Glutamatergic neuron (in vitro differentiated cells): Measurements from ENCODE around the gene RPL15. TPM values are rescaled to one million over a fixed set of nuclear protein-coding genes. Genes with fewer than 3 reads are reported as not detected.
A peak's percentile ranks its signal among the peaks of the same experiment; 100 is the strongest.
"Not testable (repeated sequence)": the region's sequence is repeated elsewhere in the genome, so short reads cannot be mapped to it uniquely, and the experiment has no call there.

Experiments
- DNase-seq: peaks from one replicate; pipeline ENCODE4 v3.0.0; 2022
- H3K27ac Mint-ChIP-seq: one replicate; pipeline ENCODE4 v1.8.0; 2020; ENCODE audit warnings: mild to moderate bottlenecking, mixed read lengths, inconsistent platforms; ENCODE audit not compliant: unreplicated experiment
- H3K27me3 Mint-ChIP-seq: one replicate; pipeline ENCODE4 v1.8.0; 2020; ENCODE audit warnings: mild to moderate bottlenecking, moderate library complexity, mixed read lengths, inconsistent platforms; ENCODE audit not compliant: unreplicated experiment
- H3K36me3 Mint-ChIP-seq: one replicate; pipeline ENCODE4 v1.8.0; 2020; ENCODE audit warnings: mild to moderate bottlenecking, mixed read lengths, inconsistent platforms; ENCODE audit not compliant: unreplicated experiment
- H3K4me1 Mint-ChIP-seq: one replicate; pipeline ENCODE4 v1.8.0; 2020; ENCODE audit warnings: mild to moderate bottlenecking, low read depth, mixed read lengths, inconsistent platforms; ENCODE audit not compliant: unreplicated experiment
- H3K4me3 Mint-ChIP-seq: one replicate; pipeline ENCODE4 v1.8.0; 2020; ENCODE audit warnings: mild to moderate bottlenecking, mixed read lengths, inconsistent platforms; ENCODE audit not compliant: unreplicated experiment
- H3K9me3 Mint-ChIP-seq: one replicate; pipeline ENCODE4 v1.8.0; 2020; ENCODE audit warnings: mild to moderate bottlenecking, moderate library complexity, mixed read lengths, inconsistent platforms; ENCODE audit not compliant: unreplicated experiment
- long read RNA-seq: library from polyadenylated mRNA; unstranded; transcript quantifications from one replicate; pipeline ENCODE4 v2.0.0, GENCODE V29; 2020; ENCODE audit not compliant: unreplicated experiment
- total RNA-seq: library from RNA; stranded (reverse); fragmentation: NEBNext Ultra II Directional; extraction: Animal tissue kit (Norgen Biotek cat#: 25700); gene quantifications from one replicate; pipeline ENCODE4 v1.2.1, GENCODE V29; 2021; ENCODE audit not compliant: unreplicated experiment
- TF ChIP-seq, protein P1 (sequence below): fragments of 200-600 bp; sonication (generic); IDR thresholded peaks from one replicate; pipeline ENCODE4 v1.5.0; 2021; ENCODE audit not compliant: partially characterized antibody, unreplicated experiment

Gene RPL15
- total RNA-seq, result 1,377 TPM
- long read RNA-seq, transcript RPL15-202 (3 exons, 820 nt), result minor isoform, 106 of 1,615 reads
- long read RNA-seq, transcript RPL15-215 (4 exons, 824 nt), result minor isoform, 18 of 1,615 reads
- long read RNA-seq, transcript RPL15-201 (4 exons, 2,730 nt), result major isoform, 1,354 of 1,615 reads
- long read RNA-seq, transcript RPL15-208 (4 exons, 1,063 nt), result minor isoform, 111 of 1,615 reads
- long read RNA-seq, partial matches to known transcripts, result 1 of 1,615 reads
- long read RNA-seq, other reads (novel, unspliced or antisense), result 15 of 1,615 reads

- no peaks in the 10 kb centered on the region for H3K36me3 Mint-ChIP-seq
- TF ChIP-seq, protein P1, sequence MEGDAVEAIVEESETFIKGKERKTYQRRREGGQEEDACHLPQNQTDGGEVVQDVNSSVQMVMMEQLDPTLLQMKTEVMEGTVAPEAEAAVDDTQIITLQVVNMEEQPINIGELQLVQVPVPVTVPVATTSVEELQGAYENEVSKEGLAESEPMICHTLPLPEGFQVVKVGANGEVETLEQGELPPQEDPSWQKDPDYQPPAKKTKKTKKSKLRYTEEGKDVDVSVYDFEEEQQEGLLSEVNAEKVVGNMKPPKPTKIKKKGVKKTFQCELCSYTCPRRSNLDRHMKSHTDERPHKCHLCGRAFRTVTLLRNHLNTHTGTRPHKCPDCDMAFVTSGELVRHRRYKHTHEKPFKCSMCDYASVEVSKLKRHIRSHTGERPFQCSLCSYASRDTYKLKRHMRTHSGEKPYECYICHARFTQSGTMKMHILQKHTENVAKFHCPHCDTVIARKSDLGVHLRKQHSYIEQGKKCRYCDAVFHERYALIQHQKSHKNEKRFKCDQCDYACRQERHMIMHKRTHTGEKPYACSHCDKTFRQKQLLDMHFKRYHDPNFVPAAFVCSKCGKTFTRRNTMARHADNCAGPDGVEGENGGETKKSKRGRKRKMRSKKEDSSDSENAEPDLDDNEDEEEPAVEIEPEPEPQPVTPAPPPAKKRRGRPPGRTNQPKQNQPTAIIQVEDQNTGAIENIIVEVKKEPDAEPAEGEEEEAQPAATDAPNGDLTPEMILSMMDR, result peak; percentile 81
- H3K27ac Mint-ChIP-seq, result peak within 1 kb of the TSS; percentile 98
- H3K27me3 Mint-ChIP-seq, result peaks cover 8% of the 10 kb centered on the region
- DNase-seq, result peak; percentile 97
- peak within 1 kb of the TSS; percentile 89 for H3K4me3 Mint-ChIP-seq
- peaks cover 26% of the 10 kb centered on the region for H3K4me1 Mint-ChIP-seq
- peaks cover 5% of the 10 kb centered on the region for H3K9me3 Mint-ChIP-seq
These were observed at the start of gene RPL15, which contains the start of gene NKIRAS1 for GRCh38 chr3:23916886-23917678. RPL15 (plus strand) TSS chr3:23917132; CDS start chr3:23917860, 728 bp downstream. NKIRAS1 (minus strand) TSS chr3:23916990; CDS start chr3:23910904, 6,086 bp downstream.

GRCh38 chr3:23867400-23867799, 49.5 kb upstream of the RPL15 start:
- Mint-ChIP-seq H3K36me3 (no peaks in the 10 kb centered on the region), H3K4me3 (no peak overlapping the region), H3K4me1 (peaks cover 22% of the 10 kb centered on the region), H3K27ac (no peak overlapping the region), H3K27me3 (peaks cover 2% of the 10 kb centered on the region), H3K9me3 (peaks cover 3% of the 10 kb centered on the region)
- DNase-seq, result no peak
- TF ChIP-seq, protein P1, result no peak

GRCh38 chr3:23867838-23868237, 49.1 kb upstream of the RPL15 start:
- peaks cover 3% of the 10 kb centered on the region for H3K9me3 Mint-ChIP-seq
- H3K4me3 Mint-ChIP-seq, result no peak overlapping the region
- TF ChIP-seq, protein P1, result no peak
- peaks cover 22% of the 10 kb centered on the region for H3K4me1 Mint-ChIP-seq
- no peaks in the 10 kb centered on the region for H3K36me3 Mint-ChIP-seq
- DNase-seq, result no peak
- H3K27me3 Mint-ChIP-seq, result peaks cover 2% of the 10 kb centered on the region
- no peak overlapping the region for H3K27ac Mint-ChIP-seq

- TF ChIP-seq, protein P1, result no peak
- no peaks in the 10 kb centered on the region for H3K36me3 Mint-ChIP-seq
- no peak overlapping the region for H3K4me3 Mint-ChIP-seq
- H3K9me3 Mint-ChIP-seq, result peaks cover 3% of the 10 kb centered on the region
- no peak for DNase-seq
- peaks cover 16% of the 10 kb centered on the region for H3K4me1 Mint-ChIP-seq
- H3K27me3 Mint-ChIP-seq, result no peaks in the 10 kb centered on the region
- peak overlapping the region; percentile 50 for H3K27ac Mint-ChIP-seq
These were observed 46.8 kb upstream of the RPL15 start for GRCh38 chr3:23869977-23870662.

DNA sequence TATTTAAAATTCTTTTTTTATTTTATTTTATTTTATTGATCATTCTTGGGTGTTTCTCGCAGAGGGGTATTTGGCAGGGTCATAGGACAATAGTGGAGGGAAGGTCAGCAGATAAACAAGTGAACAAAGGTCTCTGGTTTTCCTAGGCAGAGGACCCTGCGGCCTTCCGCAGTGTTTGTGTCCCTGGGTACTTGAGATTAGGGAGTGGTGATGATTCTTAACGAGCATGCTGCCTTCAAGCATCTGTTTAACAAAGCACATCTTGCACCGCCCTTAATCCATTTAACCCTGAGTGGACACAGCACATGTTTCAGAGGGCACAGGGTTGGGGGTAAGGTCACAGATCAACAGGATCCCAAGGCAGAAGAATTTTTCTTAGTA, 46.3 kb upstream of the RPL15 start:
- not testable (repeated sequence) for H3K36me3 Mint-ChIP-seq, H3K4me3 Mint-ChIP-seq, H3K27me3 Mint-ChIP-seq, H3K27ac Mint-ChIP-seq, DNase-seq, H3K9me3 Mint-ChIP-seq
- H3K4me1 Mint-ChIP-seq, result peaks cover 12% of the 10 kb centered on the region

DNA sequence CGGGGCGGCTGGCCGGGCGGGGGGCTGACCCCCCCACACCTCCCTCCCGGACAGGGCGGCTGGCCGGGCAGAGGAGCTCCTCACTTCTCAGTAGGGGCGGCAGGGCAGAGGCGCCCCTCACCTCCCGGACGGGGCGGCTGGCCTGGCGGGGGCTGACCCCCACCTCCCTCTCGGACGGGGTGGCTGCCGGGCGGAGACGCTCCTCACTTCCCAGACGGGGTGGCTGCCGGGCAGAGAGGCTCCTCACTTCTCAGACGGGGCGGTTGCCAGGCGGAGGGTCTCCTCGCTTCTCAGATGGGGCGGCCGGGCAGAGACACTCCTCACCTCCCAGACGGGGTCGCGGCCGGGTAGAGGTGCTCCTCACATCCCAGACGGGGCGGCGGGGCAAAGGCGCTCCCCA, 45.6 kb upstream of the RPL15 start:
- H3K36me3 Mint-ChIP-seq, H3K9me3 Mint-ChIP-seq, H3K4me3 Mint-ChIP-seq, DNase-seq, H3K27ac Mint-ChIP-seq, H3K4me1 Mint-ChIP-seq, H3K27me3 Mint-ChIP-seq: not testable (repeated sequence)
